HCT116 (cell line): Measurements from ENCODE around the gene KCNB1. TPM values are rescaled to one million over a fixed set of nuclear protein-coding genes. Genes with fewer than 3 reads are reported as not detected.

ENCODE experiments used
- ATAC-seq: fragments of 200-7000 bp; cut with Tn5 transposase; 2 replicates; pipeline ENCODE4 v1.9.1; 2020; ENCODE audit warnings: mild to moderate bottlenecking, moderate library complexity
- BruUV-seq: library from RNA; stranded (reverse); fragments of 400-500 nt; replicated peaks from 2 replicates; lab custom pipeline; 2021; lab: Mats Ljungman, UMichigan
- CTCF ChIA-PET: fragments of 300-600 bp; sonication (Branson Sonifier 250); formaldehyde crosslinking; loops from one replicate; lab custom pipeline; 2021; ENCODE audit warnings: antibody characterized with exemption; lab: Charles Lee
- POLR2A ChIA-PET: fragments of 300-600, 350-600 bp; sonication (Branson Sonifier 250); formaldehyde crosslinking; loops from one replicate; lab custom pipeline; 2021; ENCODE audit warnings: antibody characterized with exemption; lab: Charles Lee
- RAD21 ChIA-PET, 2 experiments: fragments of 300-600 bp; sonication (Branson Sonifier 250); formaldehyde crosslinking; loops; one replicate each; lab custom pipeline; 2023; ENCODE audit warnings: low total read pairs in 2 of 2; ENCODE audit not compliant: uncharacterized antibody in 2 of 2, unreplicated experiment in 2 of 2, low non-redundant PET in 1 of 2; lab: Charles Lee
- DNase-seq: peaks from one replicate; pipeline ENCODE4 v3.0.0-alpha.2; 2010; ENCODE audit warnings: low read depth, low spot score
- H2AFZ ChIP-seq: fragments of 200-600 bp; shearing (Covaris generic), sonication (generic); 2 replicates; pipeline ENCODE4 v1.6.1; 2017; ENCODE audit warnings: low read depth, mixed run types, mixed read lengths, antibody characterized with exemption, low read length; ENCODE audit not compliant: poor library complexity, severe bottlenecking
- H3K27ac ChIP-seq: 2 replicates; pipeline ENCODE4 v1.5.1; 2012; ENCODE audit warnings: low read depth, low read length
- H3K27me3 ChIP-seq: fragments of 200-600 bp; sonication (generic); 2 replicates; pipeline ENCODE4 v1.6.1; 2016; ENCODE audit warnings: mixed run types, low read length, mixed read lengths; ENCODE audit not compliant: insufficient read depth
- H3K36me3 ChIP-seq, 2 experiments: fragments of 200-500 bp in 1 of 2; fragments of 200-600 bp in 1 of 2; sonication (Bioruptor generic) in 1 of 2; sonication (generic) in 1 of 2; 2 replicates each; pipeline versions ENCODE4 v1.5.1 to v1.6.1; 2014 to 2016; ENCODE audit warnings: low read length in 2 of 2, inconsistent platforms in 1 of 2, mixed read lengths in 1 of 2, mixed run types in 1 of 2; ENCODE audit not compliant: insufficient read depth in 2 of 2, control insufficient read depth in 1 of 2
- H3K4me1 ChIP-seq, 2 experiments: fragments of 200-600 bp in 1 of 2; sonication (generic) in 1 of 2; 2 replicates each; pipeline versions ENCODE4 v1.5.1 to v1.6.1; 2012 to 2017; ENCODE audit warnings: low read length in 2 of 2, inconsistent platforms in 1 of 2, mild to moderate bottlenecking in 1 of 2, mixed read lengths in 1 of 2, mixed run types in 1 of 2, moderate library complexity in 1 of 2; ENCODE audit not compliant: insufficient read depth in 2 of 2, control insufficient read depth in 1 of 2
- H3K4me2 ChIP-seq: fragments of 200-600 bp; sonication (generic); 2 replicates; pipeline ENCODE4 v1.6.1; 2017; ENCODE audit warnings: mixed run types, low read length, mixed read lengths
- H3K4me3 ChIP-seq, 2 experiments: fragments of 200-600 bp in 1 of 2; sonication (generic) in 1 of 2; replicated peaks in 1 of 2; 2 replicates each; pipeline ENCODE4 v1.5.1; 2011 to 2016; ENCODE audit warnings: low read length in 2 of 2, control low read depth in 1 of 2, low read depth in 1 of 2, mild to moderate bottlenecking in 1 of 2, mixed read lengths in 1 of 2, mixed run types in 1 of 2
- H3K79me2 ChIP-seq: fragments of 200-600 bp; sonication (generic); 2 replicates; pipeline ENCODE4 v1.6.1; 2017; ENCODE audit warnings: mild to moderate bottlenecking, mixed run types, low read length, moderate library complexity, mixed read lengths; ENCODE audit not compliant: insufficient read depth
- H3K9ac ChIP-seq: fragments of 200-600 bp; sonication (generic); 2 replicates; pipeline ENCODE4 v1.6.1; 2016; ENCODE audit warnings: low read length, mixed read lengths
- H3K9me2 ChIP-seq: fragments of 200-600 bp; sonication (generic), shearing (Covaris generic); 2 replicates; pipeline ENCODE4 v1.6.1; 2017; ENCODE audit warnings: mixed run types, mild to moderate bottlenecking, moderate library complexity; ENCODE audit not compliant: insufficient read depth
- H3K9me3 ChIP-seq, 2 experiments: fragments of 200-500 bp in 1 of 2; fragments of 200-600 bp in 1 of 2; sonication (Bioruptor generic) in 1 of 2; sonication (generic) in 1 of 2; 2 replicates each; pipeline ENCODE4 v1.6.1; 2014 to 2017; ENCODE audit warnings: low read length in 2 of 2, mixed read lengths in 2 of 2, inconsistent platforms in 1 of 2, low read depth in 1 of 2, mild to moderate bottlenecking in 1 of 2, mixed run types in 1 of 2, moderate library complexity in 1 of 2; ENCODE audit not compliant: control insufficient read depth in 1 of 2, insufficient read depth in 1 of 2
- H4K20me1 ChIP-seq: fragments of 200-600 bp; sonication (generic), shearing (Covaris generic); 2 replicates; pipeline ENCODE4 v1.6.1; 2017; ENCODE audit warnings: mixed run types, mild to moderate bottlenecking, moderate library complexity; ENCODE audit not compliant: insufficient read depth
- ATF3 ChIP-seq: IDR thresholded peaks from 2 replicates; pipeline ENCODE4 v1.6.1; 2012
- EGR1 ChIP-seq: IDR thresholded peaks from 2 replicates; pipeline ENCODE4 v1.6.1; 2012; ENCODE audit warnings: low read depth
- ELF1 ChIP-seq: IDR thresholded peaks from 2 replicates; pipeline ENCODE4 v1.6.1; 2012; ENCODE audit warnings: low read depth, borderline replicate concordance
- EZH2phosphoT487 ChIP-seq: fragments of 200-600 bp; IDR thresholded peaks from 2 replicates; pipeline ENCODE4 v1.6.1; 2018; ENCODE audit warnings: antibody characterized with exemption, borderline replicate concordance
- FOSL1 ChIP-seq: IDR thresholded peaks from 2 replicates; pipeline ENCODE4 v1.6.1; 2012; ENCODE audit warnings: low read depth
- POLR2A ChIP-seq: IDR thresholded peaks from 2 replicates; pipeline ENCODE4 v1.7.0; 2011; ENCODE audit warnings: borderline replicate concordance; ENCODE audit not compliant: insufficient read depth, insufficient read length; ENCODE audit errors: extremely low read depth
- RAD21 ChIP-seq: IDR thresholded peaks from 2 replicates; pipeline ENCODE4 v1.6.1; 2012; ENCODE audit warnings: low read depth, mild to moderate bottlenecking
- ZFX ChIP-seq: fragments of 450-650 bp; IDR thresholded peaks from 2 replicates; pipeline ENCODE4 v1.6.1; 2017
- ZNF274 ChIP-seq: fragments of 200-500 bp; sonication (Bioruptor generic); IDR thresholded peaks from 2 replicates; pipeline ENCODE4 v1.6.1; 2014; ENCODE audit warnings: mild to moderate bottlenecking, low read depth, low read length, inconsistent platforms
- intact Hi-C: fragments of 100-400 bp; cut with micrococcal nuclease; formaldehyde crosslinking; loops from 2 replicates; pipeline ENCODE4 v1.10.0; 2022
- total RNA-seq: library from RNA; stranded (reverse); gene quantifications from one replicate; pipeline ENCODE4 v1.2.1, GENCODE V29; 2021; ENCODE audit not compliant: unreplicated experiment
- TF ChIP-seq, protein P1 (sequence below): IDR thresholded peaks from 2 replicates; pipeline ENCODE4 v1.6.1; 2011; ENCODE audit warnings: mild to moderate bottlenecking, low read length, moderate library complexity; ENCODE audit not compliant: insufficient replicate concordance; ENCODE audit errors: extremely low read depth

Gene KCNB1
- total RNA-seq, 1 experiment from 2014 or later, result 0.79 TPM

DNA sequence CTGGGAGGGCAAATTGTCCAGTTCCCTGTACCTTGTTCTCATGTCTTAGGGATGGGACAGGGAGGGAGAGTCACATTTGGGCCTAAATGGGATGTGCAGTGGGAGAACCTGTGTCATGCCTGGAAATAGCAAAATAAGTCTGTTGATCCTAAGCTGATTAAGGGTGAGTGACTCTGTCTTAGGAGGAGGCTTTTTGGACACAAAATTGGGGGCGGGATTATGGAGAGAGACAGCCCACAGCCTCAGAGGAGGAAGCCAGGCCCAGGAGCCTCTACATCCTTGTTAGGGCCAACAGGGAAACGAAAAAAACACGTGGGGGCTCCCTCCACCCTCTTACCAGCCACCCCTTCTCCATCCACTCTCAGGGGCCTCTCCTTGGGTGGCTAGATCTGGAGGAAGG lies 2.2 kb downstream of the KCNB1 start:
- H3K4me2 ChIP-seq, result no peak overlapping the region
- H3K79me2 ChIP-seq, result no peaks in the 10 kb centered on the region
- H3K9ac ChIP-seq, result no peak overlapping the region
- CTCF ChIA-PET, result no interaction called here
- TF ChIP-seq ZFX (no peak), RAD21 (no peak), ZNF274 (no peak), EGR1 (no peak), FOSL1 (no peak), POLR2A (no peak), ATF3 (no peak), ELF1 (no peak), EZH2phosphoT487 (no peak)
- TF ChIP-seq, protein P1, sequence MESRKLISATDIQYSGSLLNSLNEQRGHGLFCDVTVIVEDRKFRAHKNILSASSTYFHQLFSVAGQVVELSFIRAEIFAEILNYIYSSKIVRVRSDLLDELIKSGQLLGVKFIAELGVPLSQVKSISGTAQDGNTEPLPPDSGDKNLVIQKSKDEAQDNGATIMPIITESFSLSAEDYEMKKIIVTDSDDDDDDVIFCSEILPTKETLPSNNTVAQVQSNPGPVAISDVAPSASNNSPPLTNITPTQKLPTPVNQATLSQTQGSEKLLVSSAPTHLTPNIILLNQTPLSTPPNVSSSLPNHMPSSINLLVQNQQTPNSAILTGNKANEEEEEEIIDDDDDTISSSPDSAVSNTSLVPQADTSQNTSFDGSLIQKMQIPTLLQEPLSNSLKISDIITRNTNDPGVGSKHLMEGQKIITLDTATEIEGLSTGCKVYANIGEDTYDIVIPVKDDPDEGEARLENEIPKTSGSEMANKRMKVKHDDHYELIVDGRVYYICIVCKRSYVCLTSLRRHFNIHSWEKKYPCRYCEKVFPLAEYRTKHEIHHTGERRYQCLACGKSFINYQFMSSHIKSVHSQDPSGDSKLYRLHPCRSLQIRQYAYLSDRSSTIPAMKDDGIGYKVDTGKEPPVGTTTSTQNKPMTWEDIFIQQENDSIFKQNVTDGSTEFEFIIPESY, result no peak
- TF ChIP-seq, all 23 proteins: peak for 0
- intact Hi-C loops, result loop anchor here (5.0 kb wide), 1 partner anchor 98 kb away; no protein-coding TSS in a partner anchor
- Histone ChIP-seq H3K4me3 (no peak overlapping the region), H4K20me1 (no peaks in the 10 kb centered on the region), H3K9me3 (no peaks in the 10 kb centered on the region), H3K27ac (no peak overlapping the region), H3K9me2 (no peaks in the 10 kb centered on the region), H3K27me3 (no peaks in the 10 kb centered on the region), H3K4me1 (peaks cover 0 to 17% of the 10 kb centered on the region in 2 experiments; a peak in 1 of 4 replicates), H2AFZ (no peak overlapping the region), H3K36me3 (no peaks in the 10 kb centered on the region)
- BruUV-seq, result no TSS peak
- ChIA-PET RAD21 (no interaction called here), POLR2A (no interaction called here)
- DNase-seq (no peak), ATAC-seq (no peak)
